Measurements from ENCODE around the gene ARAF.

DNA sequence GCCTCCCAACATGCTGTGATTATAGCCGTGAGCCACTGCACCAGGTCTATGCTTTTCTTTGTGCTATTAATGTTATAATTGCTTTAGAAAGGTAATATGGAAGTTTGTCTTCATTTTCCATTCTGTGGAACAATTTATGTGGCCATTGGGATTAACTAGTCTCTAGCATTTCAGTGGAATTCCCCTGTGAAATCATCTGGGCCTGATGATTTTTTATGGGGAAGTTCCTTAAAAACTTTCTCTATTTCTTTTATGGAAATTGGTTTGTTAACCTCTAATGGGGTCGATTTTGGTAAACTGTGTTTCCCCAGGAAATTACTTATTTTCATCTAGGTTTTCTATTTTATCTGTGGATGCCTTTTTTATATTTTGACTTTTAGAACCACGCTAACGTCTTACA is 32.5 kb downstream of the ARAF start:
- TF ChIP-seq, protein P1, sequence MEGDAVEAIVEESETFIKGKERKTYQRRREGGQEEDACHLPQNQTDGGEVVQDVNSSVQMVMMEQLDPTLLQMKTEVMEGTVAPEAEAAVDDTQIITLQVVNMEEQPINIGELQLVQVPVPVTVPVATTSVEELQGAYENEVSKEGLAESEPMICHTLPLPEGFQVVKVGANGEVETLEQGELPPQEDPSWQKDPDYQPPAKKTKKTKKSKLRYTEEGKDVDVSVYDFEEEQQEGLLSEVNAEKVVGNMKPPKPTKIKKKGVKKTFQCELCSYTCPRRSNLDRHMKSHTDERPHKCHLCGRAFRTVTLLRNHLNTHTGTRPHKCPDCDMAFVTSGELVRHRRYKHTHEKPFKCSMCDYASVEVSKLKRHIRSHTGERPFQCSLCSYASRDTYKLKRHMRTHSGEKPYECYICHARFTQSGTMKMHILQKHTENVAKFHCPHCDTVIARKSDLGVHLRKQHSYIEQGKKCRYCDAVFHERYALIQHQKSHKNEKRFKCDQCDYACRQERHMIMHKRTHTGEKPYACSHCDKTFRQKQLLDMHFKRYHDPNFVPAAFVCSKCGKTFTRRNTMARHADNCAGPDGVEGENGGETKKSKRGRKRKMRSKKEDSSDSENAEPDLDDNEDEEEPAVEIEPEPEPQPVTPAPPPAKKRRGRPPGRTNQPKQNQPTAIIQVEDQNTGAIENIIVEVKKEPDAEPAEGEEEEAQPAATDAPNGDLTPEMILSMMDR (IDR thresholded peaks at IDR 0.05; ENCODE audit: low read depth, low read length, poor library complexity, severe bottlenecking) = no peak
- TF ChIP-seq EZH2phosphoT487 (IDR thresholded peaks at IDR 0.05; ENCODE audit: borderline replicate concordance, low read length) = no peak

Data from DOHH2 (cell line).